Heart right ventricle (tissue), 16 donors: ENCODE results near the gene NPTX1. TPM values are rescaled to one million over a fixed set of nuclear protein-coding genes. Genes with fewer than 3 reads are reported as not detected.

Experiments
- ATAC-seq, 8 donors: fragments of 200-7000 bp; cut with Tn5 transposase; one replicate each; pipeline ENCODE4 v1.9.1; 2020; ENCODE audit warnings: mild to moderate bottlenecking in 8 of 8, moderate library complexity in 8 of 8, moderate number of reproducible peaks in 1 of 8
- DNase-seq, 2 donors: peaks; one replicate each; pipeline ENCODE4 v3.0.0-alpha.2; 2020
- H3K27ac ChIP-seq, 10 donors: fragments of 200-600 bp; sonication (generic) in 2 of 10; one replicate each; pipeline versions ENCODE4 v1.5.0 to v1.8.0; 2020 to 2022; ENCODE audit warnings: mild to moderate bottlenecking in 3 of 10
- H3K27me3 ChIP-seq, 7 donors: fragments of 200-600 bp; one replicate each; pipeline ENCODE4 v1.8.0; 2021 to 2022; ENCODE audit warnings: mild to moderate bottlenecking in 2 of 7
- H3K36me3 ChIP-seq, 9 donors: fragments of 200-600 bp; sonication (generic) in 1 of 9; one replicate each; pipeline versions ENCODE4 v1.5.0 to v1.8.0; 2020 to 2022; ENCODE audit warnings: mild to moderate bottlenecking in 2 of 9
- H3K4me1 ChIP-seq, 9 donors: fragments of 200-600 bp; sonication (generic) in 1 of 9; one replicate each; pipeline versions ENCODE4 v1.5.0 to v1.8.0; 2020 to 2022; ENCODE audit warnings: mild to moderate bottlenecking in 4 of 9
- H3K4me3 ChIP-seq, 10 donors: fragments of 200-600 bp; sonication (generic) in 2 of 10; one replicate each; pipeline versions ENCODE4 v1.5.0 to v1.8.0; 2020 to 2022; ENCODE audit warnings: mild to moderate bottlenecking in 7 of 10, moderate library complexity in 2 of 10
- H3K9me3 ChIP-seq, 11 donors: fragments of 200-600 bp in 10 of 11; sonication (generic) in 2 of 11; one replicate each; pipeline versions ENCODE4 v1.5.0 to v1.8.0; 2013 to 2022; ENCODE audit warnings: mild to moderate bottlenecking in 2 of 11, control low read depth in 1 of 11, moderate library complexity in 1 of 11
- CTCF ChIP-seq, 9 donors: fragments of 200-600 bp; sonication (generic) in 2 of 9; IDR thresholded peaks; one replicate each; pipeline versions ENCODE4 v1.5.0 to v1.8.0; 2021 to 2022; ENCODE audit warnings: antibody characterized with exemption in 9 of 9, mild to moderate bottlenecking in 5 of 9, moderate library complexity in 1 of 9
- WGBS, 2 donors: extraction: QIAGEN DNeasy Blood & Tissue Kit; methylation state at CpG; one replicate each; pipeline ENCODE4 v1.1.7; 2013; ENCODE audit warnings: inconsistent platforms in 1 of 2; 5-methylcytosine and 5-hydroxymethylcytosine counted together
- intact Hi-C, 10 donors: fragments of 100-400 bp; cut with DNase I; formaldehyde crosslinking; loops; one replicate each; pipeline versions ENCODE4 v1.11.1 to v1.14.2; 2022
- polyA plus RNA-seq, 2 donors: library from polyadenylated mRNA; stranded (reverse); fragments of 200-250 nt; gene quantifications; one replicate each; pipeline ENCODE4 v1.2.3, GENCODE V29; 2013
- total RNA-seq, 10 donors: library from RNA; stranded (reverse); fragmentation: NEBNext Ultra II Directional in 3 of 10; extraction: Animal tissue kit (Norgen Biotek cat#: 25700) in 3 of 10; gene quantifications; one replicate each; pipeline versions ENCODE4 v1.2.1 to v1.2.4, GENCODE V29; 2021 to 2023
- donor health status: Arrhythmogenic right ventricular cardiomyopathy.
- donor health status: ischemic (EF 13 %, LVEDD 7.1; RV severe dilation, severe dysfunction).
- donor health status: healthy with polysubstance abuse.
- donor health status: DM: no; HTN: yes; CAD: no.
- donor health status: DM: no; HTN: no; CAD: no.
- donor health status: ischemic (EF 25% LVEDD 6.9; RV normal size, moderate dysfunction).
- donor health status: ischemic (EF 25% LVEDD 5.7; RV mildly dilated, moderate dysfunction).
- donor health status: healthy.
- donor health status: DM: yes; HTN: yes; CAD: no.
- donor health status: Ischemic cardiomyopathy.
- donor health status: ischemic (EF 35%, LVEDD 5.7; RV mildly dilated, moderate dysfunction).
- donor health status: nonischemic (EF 11% LVEDD 7.7; RV severe dilation, severe dysfunction).
- donor health status: DM: yes; HTN: yes; CAD: no.
- donor health status: PGD.
- donor health status: ischemic (EF 29% LVEDD 5.4; RV normal size, mild dysfunction).
- donor health status: nonischemic (EF 23%, LVEDD 6.1; RV moderate dilation, normal function).

NPTX1 gene
- total and polyA plus RNA-seq, 12 donors, result 0.03 TPM; not detected in 11

GRCh38 chr17:80437532-80437931, 38.9 kb downstream of the NPTX1 start:
- no peak for ATAC-seq
- H3K27me3 ChIP-seq, result no peaks in the 10 kb centered on the region
- WGBS, 2 donors, result 83 to 84% methylated on average over 10 of the region's 10 CpGs
- DNase-seq, result no peak
- H3K9me3 ChIP-seq, result no peaks in the 10 kb centered on the region
- no peak overlapping the region for H3K27ac ChIP-seq
- no peak overlapping the region for H3K4me3 ChIP-seq
- no peaks in the 10 kb centered on the region for H3K4me1 ChIP-seq
- intact Hi-C loops, result loop anchor here in 1 of 10 donors (5.0 kb wide), 1 partner anchor 525 kb away; no protein-coding TSS in a partner anchor
- peaks cover 0 to 17% (median 0%) of the 10 kb centered on the region in 9 donors for H3K36me3 ChIP-seq
- TF ChIP-seq CTCF (IDR thresholded peaks at IDR 0.05), result no peak

- TF ChIP-seq CTCF (IDR thresholded peaks at IDR 0.05), result no peak
These were observed 42.3 kb downstream of the NPTX1 start for GRCh38 chr17:80433916-80434666.

GRCh38 chr17:80432961-80433550, 43.4 kb downstream of the NPTX1 start:
- WGBS, 2 donors, result 87 to 89% methylated on average over 6 of the region's 6 CpGs
- H3K4me1 ChIP-seq, result no peaks in the 10 kb centered on the region
- TF ChIP-seq CTCF (IDR thresholded peaks at IDR 0.05), result no peak
- intact Hi-C loops, result loop anchor here in 1 of 10 donors (5.0 kb wide), 1 partner anchor 144 kb away; no protein-coding TSS in a partner anchor
- no peak overlapping the region for H3K4me3 ChIP-seq
- H3K36me3 ChIP-seq, result peaks cover 0 to 45% (median 0%) of the 10 kb centered on the region in 9 donors
- no peaks in the 10 kb centered on the region for H3K27me3 ChIP-seq
- ATAC-seq (no peak), DNase-seq (no peak)
- no peak overlapping the region for H3K27ac ChIP-seq
- no peaks in the 10 kb centered on the region for H3K9me3 ChIP-seq

More at GRCh38 chr17:80433916-80434666, 42.3 kb downstream of the NPTX1 start:
- H3K4me1 ChIP-seq, result no peaks in the 10 kb centered on the region
- DNase-seq (no peak), ATAC-seq (no peak)
- H3K36me3 ChIP-seq, result peaks cover 0 to 35% (median 0%) of the 10 kb centered on the region in 9 donors
- intact Hi-C loops, result loop anchor here in 1 of 10 donors (5.0 kb wide), 1 partner anchor 143 kb away; no protein-coding TSS in a partner anchor
- no peak overlapping the region for H3K4me3 ChIP-seq
- no peak overlapping the region for H3K27ac ChIP-seq
- no peaks in the 10 kb centered on the region for H3K9me3 ChIP-seq
- H3K27me3 ChIP-seq, result no peaks in the 10 kb centered on the region
- 79 to 80% methylated on average over 12 of the region's 12 CpGs for WGBS, 2 donors

GRCh38 chr17:80432350-80432955, 44.0 kb downstream of the NPTX1 start:
- no peak for DNase-seq
- TF ChIP-seq CTCF (IDR thresholded peaks at IDR 0.05), result no peak

More at GRCh38 chr17:80432350-80432955, 44.0 kb downstream of the NPTX1 start:
- intact Hi-C loops, result loop anchor here in 1 of 10 donors (5.0 kb wide), 1 partner anchor 145 kb away; no protein-coding TSS in a partner anchor
- Histone ChIP-seq H3K27me3 (no peaks in the 10 kb centered on the region), H3K27ac (no peak overlapping the region), H3K9me3 (no peaks in the 10 kb centered on the region), H3K4me1 (no peaks in the 10 kb centered on the region), H3K4me3 (no peak overlapping the region), H3K36me3 (peaks cover 0 to 45% (median 0%) of the 10 kb centered on the region in 9 donors)
- ATAC-seq, result no peak
- 82% methylated on average over 15 of the region's 15 CpGs for WGBS, 2 donors
